Measurements from ENCODE around the gene PLEKHH3. TPM values are rescaled to one million over a fixed set of nuclear protein-coding genes. Genes with fewer than 3 reads are reported as not detected.
A peak's percentile ranks its signal among the peaks of the same experiment; 100 is the strongest.

PLEKHH3 gene
- total and polyA plus RNA-seq, 11 donors, result 17.8 to 25.9 (median 21.3) TPM

DNA sequence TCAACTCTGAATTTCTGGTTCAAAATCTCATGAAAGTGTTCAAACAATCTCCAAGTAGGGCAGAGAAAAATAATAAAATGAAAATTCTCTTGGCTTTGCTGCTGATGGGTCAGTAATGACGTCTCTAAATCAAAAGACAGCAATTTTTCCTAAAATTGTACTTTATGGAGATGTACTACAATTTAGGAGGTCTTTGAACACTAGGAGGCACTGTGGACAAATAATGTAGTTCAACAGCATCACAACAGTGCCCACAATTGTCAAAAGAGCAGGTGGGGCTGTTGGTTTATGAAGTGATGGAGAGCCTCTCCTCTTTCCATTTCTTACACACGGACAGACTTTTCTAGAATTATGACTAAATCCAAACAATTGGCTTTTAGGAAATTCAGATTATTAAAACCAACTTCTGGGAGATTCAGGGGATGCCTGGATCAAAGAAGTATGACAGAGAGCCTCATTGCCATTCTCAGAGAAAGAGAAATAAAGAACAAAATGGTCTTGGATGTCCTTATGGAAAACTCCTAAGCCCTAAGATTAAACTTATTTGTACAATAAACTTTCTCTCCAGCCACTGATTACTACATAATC, 44.3 kb upstream of the PLEKHH3 start:
- DNase-seq (peak in 1 of 5 donors; percentile 40), ATAC-seq (peak; percentile 63 to 83 (median 80))
- intact Hi-C loops (cut with DNase I), result loop anchor here in 9 of 10 donors (1.0 to 10.0 kb wide), 9 partner anchors 41 to 224 kb away; partner anchors contain the start of genes BECN1 (in 7 of the 9) and RAMP2 (in 1 of the 9)
- no peak for TF ChIP-seq POLR2A (IDR thresholded peaks at IDR 0.05)
- TF ChIP-seq, protein P1, sequence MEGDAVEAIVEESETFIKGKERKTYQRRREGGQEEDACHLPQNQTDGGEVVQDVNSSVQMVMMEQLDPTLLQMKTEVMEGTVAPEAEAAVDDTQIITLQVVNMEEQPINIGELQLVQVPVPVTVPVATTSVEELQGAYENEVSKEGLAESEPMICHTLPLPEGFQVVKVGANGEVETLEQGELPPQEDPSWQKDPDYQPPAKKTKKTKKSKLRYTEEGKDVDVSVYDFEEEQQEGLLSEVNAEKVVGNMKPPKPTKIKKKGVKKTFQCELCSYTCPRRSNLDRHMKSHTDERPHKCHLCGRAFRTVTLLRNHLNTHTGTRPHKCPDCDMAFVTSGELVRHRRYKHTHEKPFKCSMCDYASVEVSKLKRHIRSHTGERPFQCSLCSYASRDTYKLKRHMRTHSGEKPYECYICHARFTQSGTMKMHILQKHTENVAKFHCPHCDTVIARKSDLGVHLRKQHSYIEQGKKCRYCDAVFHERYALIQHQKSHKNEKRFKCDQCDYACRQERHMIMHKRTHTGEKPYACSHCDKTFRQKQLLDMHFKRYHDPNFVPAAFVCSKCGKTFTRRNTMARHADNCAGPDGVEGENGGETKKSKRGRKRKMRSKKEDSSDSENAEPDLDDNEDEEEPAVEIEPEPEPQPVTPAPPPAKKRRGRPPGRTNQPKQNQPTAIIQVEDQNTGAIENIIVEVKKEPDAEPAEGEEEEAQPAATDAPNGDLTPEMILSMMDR (IDR thresholded peaks at IDR 0.05), result peak; percentile 55 to 81 (median 68)
- Histone ChIP-seq H3K27me3 (no peaks in the 10 kb centered on the region), H3K27ac (no peak overlapping the region), H3K9me3 (no peaks in the 10 kb centered on the region), H3K4me3 (no peak overlapping the region), H3K36me3 (peaks cover 0 to 100% (median 99%) of the 10 kb centered on the region in 9 donors), H3K4me1 (peaks cover 0 to 3% (median 0%) of the 10 kb centered on the region in 12 donors)
- WGBS, 4 donors, result 15 to 22% (median 17%) methylated on average over 2 of the region's 2 CpGs

DNA sequence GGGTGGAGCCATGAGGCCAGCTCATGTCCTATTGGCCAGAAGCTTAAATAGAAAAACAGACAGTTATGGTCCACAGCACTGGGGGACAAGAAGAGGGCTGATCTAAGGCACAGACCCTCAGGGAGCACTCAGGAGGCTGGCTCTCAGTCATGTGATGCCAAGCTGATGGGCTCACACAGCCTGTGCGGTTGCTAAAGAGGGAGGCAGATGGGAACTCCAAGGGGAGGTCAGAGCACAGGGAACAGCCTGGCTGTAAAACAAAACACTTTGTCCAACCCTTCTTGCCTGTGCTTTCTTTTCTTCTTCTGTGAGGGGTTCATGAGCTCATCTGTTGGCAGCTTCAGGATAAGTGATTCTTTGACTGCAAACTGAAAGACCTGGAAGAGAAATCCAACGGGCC, 32.8 kb upstream of the PLEKHH3 start:
- Histone ChIP-seq H3K4me1 (no peaks in the 10 kb centered on the region), H3K4me3 (no peak overlapping the region), H3K36me3 (peaks cover 9 to 100% (median 100%) of the 10 kb centered on the region in 9 donors), H3K27ac (no peak overlapping the region), H3K9me3 (no peaks in the 10 kb centered on the region), H3K27me3 (no peaks in the 10 kb centered on the region)
- intact Hi-C loops (cut with DNase I), result no loop called here
- 64 to 75% (median 68%) methylated on average over 2 of the region's 2 CpGs for WGBS, 4 donors
- ATAC-seq, result no peak
- TF ChIP-seq, protein P1 (IDR thresholded peaks at IDR 0.05), result no peak
- no peak for TF ChIP-seq POLR2A (IDR thresholded peaks at IDR 0.05)
- DNase-seq, result no peak

DNA sequence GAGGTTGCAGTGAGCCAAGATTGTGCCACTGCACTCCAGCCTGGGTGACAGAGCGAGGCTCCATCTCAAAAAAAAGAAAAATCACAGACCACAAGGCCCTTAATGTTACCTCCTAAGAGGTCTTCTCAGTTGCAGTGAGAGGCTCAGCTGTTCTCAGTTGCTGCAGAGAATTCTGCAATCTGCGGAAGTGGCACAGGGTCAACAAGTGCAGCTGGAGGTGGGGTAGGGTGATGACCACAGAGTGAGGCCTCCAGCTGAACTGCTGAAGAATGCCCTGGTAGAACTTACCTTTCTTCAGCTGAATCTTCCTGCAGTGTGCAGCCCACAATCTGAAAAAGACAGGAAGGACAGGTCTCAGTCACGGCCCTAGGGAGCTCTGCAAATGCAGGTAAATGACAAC, 31.8 kb upstream of the PLEKHH3 start:
- 96 to 100% (median 96%) methylated on average over 3 of the region's 3 CpGs for WGBS, 4 donors
- Histone ChIP-seq H3K27me3 (no peaks in the 10 kb centered on the region), H3K36me3 (peaks cover 11 to 100% (median 100%) of the 10 kb centered on the region in 9 donors), H3K4me1 (no peaks in the 10 kb centered on the region), H3K9me3 (no peaks in the 10 kb centered on the region), H3K4me3 (no peak overlapping the region), H3K27ac (no peak overlapping the region)
- ATAC-seq (no peak), DNase-seq (no peak)
- TF ChIP-seq POLR2A (IDR thresholded peaks at IDR 0.05), result no peak
- TF ChIP-seq, protein P1 (IDR thresholded peaks at IDR 0.05), result no peak
- intact Hi-C loops (cut with DNase I), result no loop called here

DNA sequence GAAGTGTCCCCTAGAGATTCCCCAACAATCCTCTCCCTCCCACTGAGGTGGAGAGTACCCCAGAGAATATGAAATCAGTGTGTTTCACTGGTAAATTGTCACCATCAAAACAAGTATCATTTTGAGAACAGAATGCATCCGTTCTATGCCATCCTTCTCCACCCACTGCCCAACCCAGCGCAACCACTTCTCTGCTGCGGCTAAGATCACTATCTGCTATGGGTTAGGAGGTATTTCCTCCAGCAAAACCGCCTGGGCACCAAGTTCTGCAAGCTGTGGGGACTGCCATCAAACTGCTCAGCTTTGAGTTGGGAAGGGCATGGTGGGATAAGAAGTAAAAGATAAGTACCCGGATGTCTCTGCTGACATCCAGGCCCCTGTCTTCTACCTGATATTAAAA, 29.9 kb upstream of the PLEKHH3 start:
- Histone ChIP-seq H3K4me1 (no peaks in the 10 kb centered on the region), H3K27ac (no peak overlapping the region), H3K27me3 (no peaks in the 10 kb centered on the region), H3K4me3 (no peak overlapping the region), H3K36me3 (peaks cover 11 to 100% (median 100%) of the 10 kb centered on the region in 9 donors), H3K9me3 (no peaks in the 10 kb centered on the region)
- TF ChIP-seq, protein P1 (IDR thresholded peaks at IDR 0.05), result no peak
- TF ChIP-seq POLR2A (IDR thresholded peaks at IDR 0.05), result no peak
- intact Hi-C loops (cut with DNase I), result no loop called here
- ATAC-seq (no peak), DNase-seq (no peak)
- 85 to 89% (median 86%) methylated on average over 5 of the region's 5 CpGs for WGBS, 4 donors
